Bone marrow (tissue), 2 donors: ENCODE results near the gene STX16.
"Not testable (repeated sequence)": the region's sequence is repeated elsewhere in the genome, so short reads cannot be mapped to it uniquely, and the experiment has no call there.

Experiments
- DNase-seq, 2 donors: peaks; one replicate each; lab custom pipeline; 2025; lab: John Stamatoyannopoulos, UW

STX16 gene

GRCh38 chr20:58722877-58723627, 72.0 kb downstream of the STX16 start:
- no peak for DNase-seq

- DNase-seq, result no peak
Measured at GRCh38 chr20:58723628-58723984, 72.5 kb downstream of the STX16 start.

GRCh38 chr20:58726156-58726555, 75.1 kb downstream of the STX16 start:
- not testable (repeated sequence) for DNase-seq
